Astrocyte of the cerebellum (primary cell): ENCODE results near the gene DENND4B.

ENCODE experiments used
- DNase-seq: peaks from one replicate; pipeline ENCODE4 v3.0.0-alpha.2; 2011; ENCODE audit warnings: low read depth
- H3K4me3 ChIP-seq: 2 replicates; pipeline ENCODE4 v1.5.1; 2011; ENCODE audit warnings: mild to moderate bottlenecking, low read depth, low read length, moderate library complexity
- in situ Hi-C: cut with HindIII; loops from 2 replicates; pipeline ENCODE4 v1.10.0; 2017; ENCODE audit warnings: low sequenced_read_pairs
- TF ChIP-seq, protein P1 (sequence below): IDR thresholded peaks from 2 replicates; pipeline ENCODE4 v1.5.1; 2012; ENCODE audit warnings: low read length, low read depth, moderate library complexity, mild to moderate bottlenecking; ENCODE audit errors: missing control alignments

Gene DENND4B

DNA sequence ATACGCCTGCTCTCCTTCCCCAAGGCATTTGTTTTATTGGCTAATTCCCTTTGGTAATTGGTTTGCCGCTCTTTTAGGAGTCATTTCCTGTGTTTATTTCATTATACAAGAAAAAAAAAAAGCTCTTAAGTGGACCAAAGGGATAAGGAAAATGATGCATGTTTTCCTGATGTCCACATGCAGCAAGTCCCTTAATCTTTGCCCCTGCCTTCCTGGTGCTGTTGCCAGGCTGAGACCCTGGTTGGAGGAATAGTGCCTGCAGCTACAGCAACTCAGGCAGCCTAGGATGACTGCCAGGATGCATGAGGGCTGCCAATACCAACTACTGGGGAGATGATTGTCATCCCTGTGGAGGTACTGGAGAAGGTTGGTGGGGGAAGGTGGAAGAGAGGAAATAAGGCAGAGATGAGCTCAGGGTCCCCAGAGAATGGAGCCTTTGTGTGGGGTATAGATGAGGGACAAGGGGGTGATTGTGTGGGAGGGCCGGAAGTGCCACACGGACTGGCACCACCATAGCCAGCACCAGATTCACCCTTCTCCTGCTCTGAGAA lies 17.7 kb downstream of the DENND4B start:
- DNase-seq: no peak
- TF ChIP-seq, protein P1, sequence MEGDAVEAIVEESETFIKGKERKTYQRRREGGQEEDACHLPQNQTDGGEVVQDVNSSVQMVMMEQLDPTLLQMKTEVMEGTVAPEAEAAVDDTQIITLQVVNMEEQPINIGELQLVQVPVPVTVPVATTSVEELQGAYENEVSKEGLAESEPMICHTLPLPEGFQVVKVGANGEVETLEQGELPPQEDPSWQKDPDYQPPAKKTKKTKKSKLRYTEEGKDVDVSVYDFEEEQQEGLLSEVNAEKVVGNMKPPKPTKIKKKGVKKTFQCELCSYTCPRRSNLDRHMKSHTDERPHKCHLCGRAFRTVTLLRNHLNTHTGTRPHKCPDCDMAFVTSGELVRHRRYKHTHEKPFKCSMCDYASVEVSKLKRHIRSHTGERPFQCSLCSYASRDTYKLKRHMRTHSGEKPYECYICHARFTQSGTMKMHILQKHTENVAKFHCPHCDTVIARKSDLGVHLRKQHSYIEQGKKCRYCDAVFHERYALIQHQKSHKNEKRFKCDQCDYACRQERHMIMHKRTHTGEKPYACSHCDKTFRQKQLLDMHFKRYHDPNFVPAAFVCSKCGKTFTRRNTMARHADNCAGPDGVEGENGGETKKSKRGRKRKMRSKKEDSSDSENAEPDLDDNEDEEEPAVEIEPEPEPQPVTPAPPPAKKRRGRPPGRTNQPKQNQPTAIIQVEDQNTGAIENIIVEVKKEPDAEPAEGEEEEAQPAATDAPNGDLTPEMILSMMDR: no peak
- in situ Hi-C loops: no loop called here
- no peak overlapping the region for H3K4me3 ChIP-seq

- no peak overlapping the region for H3K4me3 ChIP-seq
- no peak for DNase-seq
- in situ Hi-C loops: no loop called here
- TF ChIP-seq, protein P1: no peak
Measured at GRCh38 chr1:153928245-153928644, 18.3 kb downstream of the DENND4B start.

DNA sequence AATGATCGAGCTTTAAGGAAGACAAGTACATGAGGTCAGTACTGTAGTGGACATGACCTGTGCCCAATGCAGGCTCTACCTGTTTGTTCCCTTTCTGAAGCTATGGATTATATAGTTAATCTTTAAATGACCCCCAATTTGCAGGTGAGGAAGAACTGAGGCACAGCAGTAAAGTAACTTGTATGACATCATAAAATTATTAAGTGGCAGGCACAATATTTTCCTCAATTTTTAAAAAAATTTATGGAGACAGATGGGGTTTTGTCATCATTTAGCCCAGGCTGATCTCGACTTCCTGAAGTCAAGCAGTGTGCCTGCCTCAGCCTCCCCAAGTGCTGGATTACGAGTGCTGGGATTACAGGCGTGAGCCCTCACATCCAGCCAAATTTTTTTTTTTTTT lies 20.1 kb downstream of the DENND4B start:
- in situ Hi-C loops: no loop called here
- no peak overlapping the region for H3K4me3 ChIP-seq
- TF ChIP-seq, protein P1: no peak
- DNase-seq: no peak

- peak; percentile 100 for DNase-seq
- TF ChIP-seq, protein P1: no peak
- peak within 1 kb of the TSS; percentile 82 for H3K4me3 ChIP-seq
- in situ Hi-C loops: loop anchor here (5.0 to 25.0 kb wide), 2 partner anchors 59 to 111 kb away; no protein-coding TSS in a partner anchor
Measured at GRCh38 chr1:153922972-153923925, 23.3 kb downstream of the DENND4B start, which contains the start of gene GATAD2B. Gene GATAD2B, minus strand, starts transcription at chr1:153922972. Its CDS starts 94,625 bp downstream, at chr1:153828347.

GRCh38 chr1:153922076-153922971 lies 24.2 kb downstream of the DENND4B start:
- DNase-seq: no peak
- TF ChIP-seq, protein P1: no peak
- in situ Hi-C loops: loop anchor here (5.0 to 25.0 kb wide), 2 partner anchors 60 to 110 kb away; no protein-coding TSS in a partner anchor
- peak overlapping the region; percentile 82 for H3K4me3 ChIP-seq

DNA sequence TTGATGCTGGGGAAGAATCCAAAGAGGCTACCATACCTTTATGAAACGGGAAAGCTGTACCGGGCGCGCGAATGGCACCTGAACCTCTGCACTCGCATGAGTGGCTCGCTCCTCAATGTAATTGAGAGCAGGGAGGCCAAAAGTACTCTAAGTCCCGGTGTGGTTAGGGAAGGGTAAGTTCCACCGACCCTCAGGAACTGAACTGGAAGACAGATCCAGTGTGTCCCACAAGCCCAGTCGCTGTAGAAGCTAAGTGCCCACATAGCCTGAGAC lies 24.8 kb downstream of the DENND4B start:
- peak overlapping the region; percentile 82 for H3K4me3 ChIP-seq
- TF ChIP-seq, protein P1: no peak
- in situ Hi-C loops: loop anchor here (5.0 to 25.0 kb wide), 2 partner anchors 61 to 109 kb away; no protein-coding TSS in a partner anchor
- no peak for DNase-seq
